GM04504 (cell line): ENCODE measurements around the gene ESM1.
"Not testable (repeated sequence)": the region's sequence is repeated elsewhere in the genome, so short reads cannot be mapped to it uniquely, and the experiment has no call there.

Source experiments
- DNase-seq: peaks from one replicate; pipeline ENCODE4 v3.0.0-alpha.2; 2012; ENCODE audit warnings: low read depth

ESM1 gene

GRCh38 chr5:54985301-54986268 lies at the start of gene ESM1:
ESM1 (minus strand) TSS chr5:54985593; CDS start chr5:54985517, 76 bp downstream.
- DNase-seq = peak; percentile 41

GRCh38 chr5:55033568-55033967 lies 48.2 kb upstream of the ESM1 start:
- DNase-seq = no peak

GRCh38 chr5:55031492-55031891 lies 46.1 kb upstream of the ESM1 start:
- no peak for DNase-seq

GRCh38 chr5:55030676-55031369 lies 45.4 kb upstream of the ESM1 start:
- no peak for DNase-seq

- no peak for DNase-seq
Observed at GRCh38 chr5:55030220-55030619, 44.8 kb upstream of the ESM1 start.

- no peak for DNase-seq
Observed at GRCh38 chr5:55027595-55027994, 42.2 kb upstream of the ESM1 start.

- DNase-seq = no peak
Observed at GRCh38 chr5:55022450-55022849, 37.1 kb upstream of the ESM1 start.

GRCh38 chr5:55021821-55022220 lies 36.4 kb upstream of the ESM1 start:
- no peak for DNase-seq

GRCh38 chr5:55021410-55021809 lies 36.0 kb upstream of the ESM1 start:
- no peak for DNase-seq

GRCh38 chr5:55010149-55010548 lies 24.8 kb upstream of the ESM1 start:
- not testable (repeated sequence) for DNase-seq

GRCh38 chr5:55004729-55005128 lies 19.3 kb upstream of the ESM1 start:
- no peak for DNase-seq

- no peak for DNase-seq
Observed at GRCh38 chr5:55003432-55004065, 18.2 kb upstream of the ESM1 start.

GRCh38 chr5:55002166-55002565 lies 16.8 kb upstream of the ESM1 start:
- DNase-seq = not testable (repeated sequence)

GRCh38 chr5:54997081-54997480 lies 11.7 kb upstream of the ESM1 start:
- no peak for DNase-seq

- DNase-seq = no peak
Observed at GRCh38 chr5:54996466-54996865, 11.1 kb upstream of the ESM1 start.

GRCh38 chr5:54995168-54995567 lies 9.8 kb upstream of the ESM1 start:
- no peak for DNase-seq

GRCh38 chr5:54994628-54995027 lies 9.2 kb upstream of the ESM1 start:
- no peak for DNase-seq

- DNase-seq = no peak
Observed at GRCh38 chr5:54993318-54993717, 7.9 kb upstream of the ESM1 start.

- no peak for DNase-seq
Observed at GRCh38 chr5:54991416-54991815, 6.0 kb upstream of the ESM1 start.

- DNase-seq = peak; percentile 59
Observed at GRCh38 chr5:54990841-54991258, 5.5 kb upstream of the ESM1 start.

GRCh38 chr5:54988817-54989216 lies 3.4 kb upstream of the ESM1 start:
- no peak for DNase-seq

GRCh38 chr5:54988218-54988617 lies 2.8 kb upstream of the ESM1 start:
- DNase-seq = no peak

GRCh38 chr5:54986269-54986654 lies 869 bp upstream of the ESM1 start:
- DNase-seq = no peak
